Dedifferentiated amniotic fluid mesenchymal stem cell (primary cell): ENCODE data around the gene KPNA6.

Experiments
- DNase-seq: peaks from one replicate; pipeline ENCODE4 v3.0.0-alpha.2; 2016; ENCODE audit errors: extremely low spot score

Gene KPNA6

DNA sequence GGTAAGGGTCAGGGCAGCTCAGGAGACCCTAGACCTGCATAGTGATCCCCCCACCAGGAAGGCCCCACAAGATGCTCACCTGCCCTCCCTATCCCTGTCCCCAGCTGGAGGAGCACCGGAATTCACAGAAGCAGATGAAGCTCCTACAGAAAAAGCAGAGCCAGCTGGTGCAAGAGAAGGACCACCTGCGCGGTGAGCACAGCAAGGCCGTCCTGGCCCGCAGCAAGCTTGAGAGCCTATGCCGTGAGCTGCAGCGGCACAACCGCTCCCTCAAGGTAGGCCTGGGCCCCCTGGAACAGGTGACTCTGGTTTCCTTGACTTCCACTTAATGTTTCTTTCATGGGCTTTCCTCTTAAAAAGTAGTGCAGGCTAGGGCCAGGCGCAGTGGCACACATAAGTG lies 80.0 kb downstream of the KPNA6 start:
- no peak for DNase-seq

DNA sequence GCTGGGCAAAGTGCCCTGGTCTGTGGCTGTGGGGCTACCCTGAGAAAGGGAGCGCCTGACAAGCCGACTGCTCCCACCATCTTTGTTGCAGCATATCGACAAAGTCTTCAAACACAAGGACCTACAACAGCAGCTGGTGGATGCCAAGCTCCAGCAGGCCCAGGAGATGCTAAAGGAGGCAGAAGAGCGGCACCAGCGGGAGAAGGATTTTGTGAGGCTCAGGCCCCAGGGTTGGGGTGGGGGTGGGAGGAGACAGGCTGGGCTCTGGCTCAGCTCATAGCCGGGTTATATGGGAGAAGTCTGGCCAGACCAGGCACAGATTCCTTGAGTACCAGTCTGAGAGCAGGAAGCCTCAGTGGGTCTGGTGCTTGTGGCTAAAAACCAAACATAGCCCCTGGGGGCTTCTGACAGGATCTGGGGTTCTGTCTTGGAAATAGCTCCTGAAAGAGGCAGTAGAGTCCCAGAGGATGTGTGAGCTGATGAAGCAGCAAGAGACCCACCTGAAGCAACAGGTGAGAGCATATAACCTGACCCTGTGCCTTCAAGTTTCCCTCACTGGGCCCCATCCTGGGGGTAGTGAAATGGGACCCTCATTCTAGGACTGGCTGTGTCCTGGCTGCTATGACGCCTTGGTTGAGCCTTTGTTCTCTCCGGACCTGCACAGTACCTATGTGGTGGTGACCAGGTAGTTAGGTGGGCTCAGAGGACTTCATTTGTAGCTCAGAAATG lies 84.5 kb downstream of the KPNA6 start:
- DNase-seq = no peak

GRCh38 chr1:32194984-32195383 lies 87.1 kb downstream of the KPNA6 start:
- DNase-seq = no peak

DNA sequence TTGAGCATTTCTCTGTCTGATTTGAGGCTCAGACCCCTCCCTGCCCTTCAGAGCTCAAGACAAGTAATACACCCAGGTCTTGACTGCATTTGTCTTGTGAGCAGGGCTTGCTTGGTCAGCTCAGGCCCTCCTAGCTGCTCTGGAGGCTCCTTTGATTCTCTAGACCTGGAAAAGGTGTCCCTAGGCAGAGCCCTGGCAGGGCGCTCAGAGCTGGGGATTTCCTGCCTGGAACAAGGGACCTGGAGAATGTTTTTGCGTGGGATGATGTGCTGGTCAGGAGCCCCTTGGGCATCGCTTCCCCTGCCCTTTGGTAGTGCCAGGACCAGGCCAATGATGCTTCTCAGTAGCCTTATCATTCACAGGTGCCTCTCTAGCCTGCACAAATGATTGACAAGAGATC lies 87.7 kb downstream of the KPNA6 start:
- DNase-seq = no peak

DNA sequence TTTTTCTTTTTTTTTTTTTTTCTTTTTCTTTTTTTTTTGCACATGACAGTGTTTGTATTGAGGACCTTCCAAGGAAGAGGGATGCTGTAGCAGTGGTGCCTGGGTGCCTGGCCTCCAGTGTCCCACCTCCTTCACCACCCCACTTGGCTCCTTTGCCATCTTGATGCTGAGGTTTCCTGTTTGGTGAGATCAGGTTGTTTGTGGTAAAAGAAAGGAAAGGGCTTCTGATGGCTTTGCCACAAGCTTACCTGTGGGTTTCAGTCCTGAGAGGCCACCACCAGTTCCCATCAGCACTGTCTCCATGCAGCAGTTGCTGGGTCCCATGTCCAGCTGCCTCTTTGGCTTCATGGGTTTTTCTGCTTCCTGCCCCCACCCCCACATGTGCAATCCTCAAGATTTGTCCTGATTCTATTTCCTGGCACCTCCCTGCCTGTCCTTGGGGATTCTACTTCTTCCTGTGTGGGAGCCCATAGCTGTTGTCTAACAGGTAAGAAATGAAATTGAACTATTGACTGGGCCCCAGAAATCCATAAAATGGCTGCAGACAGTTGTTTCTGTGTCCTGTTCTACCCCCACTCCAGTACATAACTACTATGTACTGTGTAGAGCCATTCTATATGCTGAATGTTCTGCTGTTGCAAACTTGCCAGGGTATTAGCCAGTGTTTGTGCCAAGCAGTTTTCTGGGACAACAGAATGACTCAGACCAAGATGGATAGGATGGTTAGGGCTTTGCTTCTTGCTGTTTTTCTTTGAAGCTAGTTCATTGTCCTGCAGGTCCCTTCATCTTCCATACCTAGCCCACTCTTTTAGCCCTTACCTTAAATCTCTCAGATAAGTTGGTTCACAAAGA lies 88.3 kb downstream of the KPNA6 start:
- DNase-seq = no peak

- DNase-seq = no peak
These were observed 89.2 kb downstream of the KPNA6 start for GRCh38 chr1:32197074-32197473.

- DNase-seq = no peak
These were observed 90.0 kb downstream of the KPNA6 start for GRCh38 chr1:32197837-32198236.

GRCh38 chr1:32198237-32199042 lies 90.6 kb downstream of the KPNA6 start:
- no peak for DNase-seq

GRCh38 chr1:32199043-32199716 lies 91.3 kb downstream of the KPNA6 start:
- no peak for DNase-seq

DNA sequence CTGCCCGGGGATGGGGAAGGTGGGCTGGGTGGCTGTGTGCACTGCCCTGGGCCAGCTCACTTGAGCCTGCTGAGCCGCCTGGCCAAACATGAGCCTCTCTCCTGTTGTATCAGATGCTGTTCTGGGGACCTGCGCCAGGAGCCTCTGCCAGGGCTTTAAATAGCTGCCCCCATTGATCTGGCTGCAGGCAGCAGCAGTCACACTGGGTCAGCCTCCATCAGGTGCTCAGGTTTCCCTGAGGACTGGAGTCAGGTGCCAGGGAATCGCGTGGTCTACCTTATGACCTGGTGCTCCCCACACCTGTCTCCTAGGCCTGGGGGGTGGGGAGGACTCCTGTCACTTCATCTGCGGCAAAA lies 91.8 kb downstream of the KPNA6 start:
- no peak for DNase-seq

DNA sequence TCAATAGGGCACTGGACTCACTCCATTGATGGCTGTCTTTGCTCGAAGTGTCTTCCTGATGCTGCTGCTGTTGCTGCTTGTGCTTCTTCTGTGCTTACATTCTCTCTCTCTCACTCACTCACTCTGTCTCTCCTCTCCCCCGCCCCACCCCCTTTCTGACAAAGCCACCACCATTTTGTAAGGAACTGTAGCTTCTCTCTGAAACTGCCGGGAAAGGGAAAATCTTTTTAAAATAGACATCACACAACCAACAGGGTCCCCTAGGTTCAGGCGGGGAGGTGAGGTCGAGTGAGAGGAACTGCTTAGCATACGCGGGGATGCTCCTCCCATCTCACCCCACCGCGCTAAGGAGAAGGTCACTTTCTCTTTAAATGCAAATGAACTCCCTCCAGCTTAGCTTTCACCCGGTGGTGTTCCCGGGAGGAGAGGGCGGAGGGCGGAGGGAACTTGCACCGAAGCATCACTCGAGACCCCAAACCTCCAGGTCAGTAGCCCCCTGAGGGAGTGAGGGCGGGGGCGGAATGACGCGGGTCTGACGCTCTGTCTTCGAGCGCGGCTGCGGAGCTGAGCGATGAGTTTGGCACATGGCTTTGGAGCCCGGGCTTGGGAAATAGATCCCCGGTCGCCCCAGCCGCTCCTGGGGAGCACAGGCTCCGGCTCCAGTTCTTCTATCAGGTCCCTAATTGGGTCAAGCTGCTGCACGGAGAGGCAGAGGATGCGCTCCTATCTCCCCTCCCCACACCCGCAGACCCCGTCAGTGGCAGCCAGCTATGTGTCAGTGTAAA lies 92.6 kb downstream of the KPNA6 start, which contains the start of gene CCDC28B:
Gene CCDC28B (plus strand): TSS at position 370 of the 785 bp plus-strand sequence. CDS start 1,341 bp downstream, outside the sequence.
- DNase-seq = peak; percentile 58

- peak; percentile 46 for DNase-seq
These were observed 93.4 kb downstream of the KPNA6 start for GRCh38 chr1:32201011-32201855.

DNA sequence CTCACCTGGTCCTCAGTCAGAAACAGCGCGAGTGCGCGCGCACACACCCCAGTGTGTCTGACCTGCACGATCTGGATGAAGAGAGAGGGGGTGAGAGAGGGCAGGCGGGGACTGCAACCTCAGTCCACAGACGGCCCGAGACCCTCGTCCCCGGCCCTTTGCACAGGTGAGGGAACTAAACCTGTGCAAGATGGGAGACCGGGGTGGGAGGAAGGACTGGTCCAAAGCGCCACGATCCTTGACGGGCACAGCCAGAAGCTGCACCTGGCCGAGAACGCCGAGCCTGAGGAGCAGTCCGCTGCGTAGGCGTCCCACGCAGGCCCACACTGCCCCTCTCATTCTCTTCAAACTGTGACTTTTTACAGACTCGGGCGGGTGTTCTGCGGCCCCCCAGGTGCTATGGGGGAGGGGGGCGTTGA lies 97.1 kb downstream of the KPNA6 start:
- DNase-seq = no peak

DNA sequence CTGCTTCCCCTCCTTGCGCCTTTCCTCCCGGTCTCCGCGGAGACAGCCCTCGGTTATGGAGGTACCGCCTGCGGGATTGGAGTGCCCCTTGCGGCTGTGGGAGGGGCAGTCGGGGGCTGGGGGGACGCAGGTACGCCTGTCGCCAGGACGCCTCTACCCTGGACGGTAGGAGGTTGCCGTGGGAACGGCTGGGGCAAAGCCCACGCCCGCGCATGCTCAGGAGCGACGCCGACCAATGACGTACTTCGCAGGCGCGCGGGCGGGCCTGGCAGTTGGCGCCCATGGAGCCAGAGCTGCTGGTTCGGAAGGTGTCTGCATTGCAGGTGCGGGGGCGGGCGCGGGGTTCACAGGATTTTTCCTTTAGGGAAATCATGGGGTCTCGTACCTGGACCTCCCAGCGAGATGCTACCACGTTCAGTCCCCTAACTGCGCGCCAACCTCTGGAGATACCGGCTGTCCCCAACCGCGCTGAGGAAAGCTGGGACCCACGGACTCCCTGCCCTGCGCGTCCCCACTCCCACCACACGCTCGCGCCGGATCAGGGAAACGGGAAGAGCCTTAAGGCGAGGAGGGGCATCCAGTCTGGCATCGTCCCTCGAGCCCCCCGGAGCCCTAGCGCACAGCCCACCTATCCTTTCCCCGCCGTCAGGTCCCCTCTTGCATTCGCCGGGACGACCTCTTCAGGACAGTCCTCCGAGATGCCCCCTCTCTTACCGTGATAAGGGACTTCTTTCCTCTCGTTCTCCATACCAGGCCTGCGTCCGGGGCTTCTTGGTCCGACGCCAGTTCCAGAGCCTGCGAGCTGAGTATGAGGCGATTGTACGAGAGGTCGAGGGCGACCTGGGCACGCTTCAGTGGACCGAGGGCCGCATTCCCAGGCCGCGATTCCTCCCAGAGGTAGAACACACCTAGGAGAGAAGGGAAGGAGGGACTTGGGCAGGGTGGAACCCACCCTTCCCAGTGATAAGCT lies 97.8 kb downstream of the KPNA6 start, which contains the start of gene IQCC:
Gene IQCC (plus strand): TSS at position 271 of the 970 bp plus-strand sequence. CDS start 11 bp downstream, at position 282.
- DNase-seq = peak; percentile 71

DNA sequence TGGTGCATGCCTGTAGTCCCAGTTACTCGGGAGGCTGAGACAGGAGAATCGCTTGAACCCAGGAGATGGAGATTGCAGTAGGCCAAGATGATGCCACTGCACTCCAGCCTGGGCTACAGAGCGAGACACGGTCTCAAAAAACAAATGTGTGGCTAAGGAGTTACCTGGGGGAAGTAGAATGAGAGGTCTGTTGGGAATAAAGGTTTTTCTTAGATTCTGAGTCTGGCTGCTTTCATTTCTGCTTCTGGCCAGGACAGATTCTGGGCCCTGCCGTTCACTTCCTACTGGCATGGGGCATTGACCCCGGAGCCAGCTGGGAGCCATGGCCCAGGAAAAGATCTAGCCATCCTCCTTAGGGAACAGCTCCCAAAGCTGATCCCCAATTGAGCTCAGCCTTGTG lies 100.6 kb downstream of the KPNA6 start:
- no peak for DNase-seq

DNA sequence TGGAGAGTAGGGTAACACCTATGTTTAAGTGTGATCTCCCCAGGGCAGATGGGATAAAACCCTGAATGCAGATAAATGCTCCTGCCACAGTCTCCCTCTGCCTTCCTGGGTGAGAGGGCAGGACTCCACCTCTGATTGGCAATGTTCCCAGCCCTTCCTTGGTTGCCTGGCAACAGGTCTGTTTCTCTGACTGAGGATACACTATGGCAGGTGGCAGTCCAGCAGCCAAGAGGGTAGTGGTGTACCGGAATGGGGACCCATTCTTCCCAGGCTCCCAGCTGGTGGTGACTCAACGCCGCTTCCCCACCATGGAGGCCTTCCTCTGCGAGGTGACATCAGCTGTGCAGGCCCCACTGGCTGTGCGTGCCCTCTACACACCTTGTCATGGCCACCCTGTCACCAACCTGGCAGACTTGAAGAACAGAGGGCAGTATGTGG lies 101.1 kb downstream of the KPNA6 start, which contains the start of gene DCDC2B:
Gene DCDC2B (plus strand): TSS at position 199 of the 438 bp plus-strand sequence. CDS start 5 bp downstream, at position 204.
- DNase-seq = no peak

DNA sequence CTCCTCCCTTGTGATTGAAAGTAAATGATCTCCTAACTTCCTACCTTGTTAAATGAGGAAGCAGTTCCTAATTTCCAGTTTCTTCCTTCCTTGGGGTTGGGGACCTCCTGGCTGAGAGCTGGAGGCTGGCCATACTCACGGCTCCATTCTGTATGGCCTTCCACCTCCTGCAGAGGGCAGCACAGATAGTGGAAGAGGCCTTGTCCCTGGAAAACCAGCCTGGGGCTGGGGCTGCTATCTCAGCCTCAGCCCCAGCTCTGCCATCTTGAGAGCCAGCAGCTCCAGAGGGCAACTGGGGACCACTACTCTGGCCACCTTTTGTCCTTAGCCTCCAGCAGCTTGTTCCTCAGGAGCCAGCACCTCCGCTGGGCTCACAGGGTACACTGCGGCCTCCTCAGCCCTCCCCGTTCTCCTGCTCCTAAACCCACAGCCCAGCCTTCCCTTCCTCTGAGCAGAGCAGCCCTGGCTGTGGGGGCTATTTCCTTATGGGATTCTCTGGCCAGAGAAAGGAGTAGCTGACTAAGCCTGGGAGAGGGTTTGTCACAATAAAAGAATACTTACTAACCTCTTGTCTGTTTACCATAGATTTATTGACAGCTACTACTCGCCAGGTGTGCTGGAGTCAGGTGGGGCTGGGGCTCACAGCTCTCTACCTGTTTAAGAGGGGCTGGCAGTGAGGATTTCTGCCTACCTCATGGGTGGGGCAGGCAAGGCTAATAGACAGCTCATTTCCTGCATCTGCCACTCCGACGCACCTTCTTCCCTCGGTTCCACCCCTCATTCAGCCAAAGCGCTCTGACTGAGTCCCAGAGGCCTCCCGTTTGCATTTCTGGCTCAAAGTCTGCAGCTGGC lies 108.0 kb downstream of the KPNA6 start:
- peak; percentile 70 for DNase-seq
